WERI-Rb-1 (cell line): ENCODE measurements around the gene FAM76B.

Experiments used
- DNase-seq: peaks from one replicate; pipeline ENCODE4 v3.0.0-alpha.2; 2020
- H3K27ac ChIP-seq: fragments of 250-450 bp; sonication (Bioruptor Pico); 2 replicates; pipeline ENCODE4 v1.5.1; 2020; ENCODE audit warnings: mild to moderate bottlenecking, moderate library complexity
- H3K27me3 ChIP-seq: fragments of 250-450 bp; sonication (Bioruptor Pico); 2 replicates; pipeline ENCODE4 v1.5.1; 2021; ENCODE audit warnings: mild to moderate bottlenecking, low read depth, moderate library complexity; ENCODE audit not compliant: insufficient read depth, severe bottlenecking
- H3K36me3 ChIP-seq: fragments of 250-450 bp; sonication (Bioruptor Pico); 2 replicates; pipeline ENCODE4 v1.5.1; 2020; ENCODE audit warnings: mild to moderate bottlenecking, moderate library complexity
- H3K4me3 ChIP-seq: 2 replicates; pipeline ENCODE4 v1.5.1; 2011; ENCODE audit warnings: low read depth, mild to moderate bottlenecking, control low read depth, low read length
- H3K9me3 ChIP-seq: fragments of 250-450 bp; sonication (Bioruptor Pico); 2 replicates; pipeline ENCODE4 v1.5.1; 2021; ENCODE audit warnings: mild to moderate bottlenecking, moderate library complexity; ENCODE audit not compliant: severe bottlenecking
- TF ChIP-seq, protein P1 (sequence below): IDR thresholded peaks from 2 replicates; pipeline ENCODE4 v1.5.1; 2011; ENCODE audit warnings: low read depth, mild to moderate bottlenecking, control low read depth, inconsistent platforms, low read length

Gene FAM76B

GRCh38 chr11:95778699-95779098 lies 10.9 kb downstream of the FAM76B start:
- Histone ChIP-seq H3K9me3 (no peaks in the 10 kb centered on the region), H3K36me3 (peaks cover 73% of the 10 kb centered on the region), H3K4me3 (no peak overlapping the region)

GRCh38 chr11:95776859-95777258 lies 12.7 kb downstream of the FAM76B start:
- no peaks in the 10 kb centered on the region for H3K27me3 ChIP-seq
- no peak for DNase-seq
- no peaks in the 10 kb centered on the region for H3K9me3 ChIP-seq
- H3K27ac ChIP-seq, result no peak overlapping the region
- TF ChIP-seq, protein P1, sequence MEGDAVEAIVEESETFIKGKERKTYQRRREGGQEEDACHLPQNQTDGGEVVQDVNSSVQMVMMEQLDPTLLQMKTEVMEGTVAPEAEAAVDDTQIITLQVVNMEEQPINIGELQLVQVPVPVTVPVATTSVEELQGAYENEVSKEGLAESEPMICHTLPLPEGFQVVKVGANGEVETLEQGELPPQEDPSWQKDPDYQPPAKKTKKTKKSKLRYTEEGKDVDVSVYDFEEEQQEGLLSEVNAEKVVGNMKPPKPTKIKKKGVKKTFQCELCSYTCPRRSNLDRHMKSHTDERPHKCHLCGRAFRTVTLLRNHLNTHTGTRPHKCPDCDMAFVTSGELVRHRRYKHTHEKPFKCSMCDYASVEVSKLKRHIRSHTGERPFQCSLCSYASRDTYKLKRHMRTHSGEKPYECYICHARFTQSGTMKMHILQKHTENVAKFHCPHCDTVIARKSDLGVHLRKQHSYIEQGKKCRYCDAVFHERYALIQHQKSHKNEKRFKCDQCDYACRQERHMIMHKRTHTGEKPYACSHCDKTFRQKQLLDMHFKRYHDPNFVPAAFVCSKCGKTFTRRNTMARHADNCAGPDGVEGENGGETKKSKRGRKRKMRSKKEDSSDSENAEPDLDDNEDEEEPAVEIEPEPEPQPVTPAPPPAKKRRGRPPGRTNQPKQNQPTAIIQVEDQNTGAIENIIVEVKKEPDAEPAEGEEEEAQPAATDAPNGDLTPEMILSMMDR, result no peak
- peaks cover 67% of the 10 kb centered on the region for H3K36me3 ChIP-seq
- no peak overlapping the region for H3K4me3 ChIP-seq

More at GRCh38 chr11:95778699-95779098, 10.9 kb downstream of the FAM76B start:
- TF ChIP-seq, protein P1, result no peak
- DNase-seq, result no peak
- Histone ChIP-seq H3K27ac (no peak overlapping the region), H3K27me3 (no peaks in the 10 kb centered on the region)

GRCh38 chr11:95768521-95768920 lies 21.1 kb downstream of the FAM76B start:
- Histone ChIP-seq H3K36me3 (peaks cover 11% of the 10 kb centered on the region), H3K27ac (no peak overlapping the region)
- TF ChIP-seq, protein P1, result no peak

DNA sequence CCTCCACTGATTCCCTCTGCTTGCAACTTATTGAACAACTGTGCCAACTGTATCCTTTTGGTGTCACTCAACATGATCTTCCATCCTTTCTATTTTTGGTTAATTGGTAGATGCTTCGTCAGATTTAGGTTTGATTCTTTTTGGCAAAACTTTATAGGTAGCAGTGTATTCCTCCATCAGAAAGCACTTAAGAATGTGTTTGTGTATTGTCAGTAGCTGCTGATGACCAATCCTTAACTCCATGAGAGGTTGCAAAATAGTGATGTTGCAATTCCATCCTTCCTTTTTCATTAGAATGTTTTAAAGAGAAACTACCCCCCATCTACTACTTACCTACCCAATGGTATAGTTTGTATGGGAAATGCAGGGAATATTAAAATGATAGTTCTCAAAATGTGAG lies 22.1 kb downstream of the FAM76B start:
- Histone ChIP-seq H3K27ac (no peak overlapping the region), H3K4me3 (no peak overlapping the region), H3K27me3 (no peaks in the 10 kb centered on the region), H3K9me3 (no peaks in the 10 kb centered on the region), H3K36me3 (peaks cover 4% of the 10 kb centered on the region)
- TF ChIP-seq, protein P1, result no peak
- no peak for DNase-seq

More at GRCh38 chr11:95768521-95768920, 21.1 kb downstream of the FAM76B start:
- H3K9me3 ChIP-seq, result no peaks in the 10 kb centered on the region
- no peaks in the 10 kb centered on the region for H3K27me3 ChIP-seq
- no peak for DNase-seq
- no peak overlapping the region for H3K4me3 ChIP-seq

DNA sequence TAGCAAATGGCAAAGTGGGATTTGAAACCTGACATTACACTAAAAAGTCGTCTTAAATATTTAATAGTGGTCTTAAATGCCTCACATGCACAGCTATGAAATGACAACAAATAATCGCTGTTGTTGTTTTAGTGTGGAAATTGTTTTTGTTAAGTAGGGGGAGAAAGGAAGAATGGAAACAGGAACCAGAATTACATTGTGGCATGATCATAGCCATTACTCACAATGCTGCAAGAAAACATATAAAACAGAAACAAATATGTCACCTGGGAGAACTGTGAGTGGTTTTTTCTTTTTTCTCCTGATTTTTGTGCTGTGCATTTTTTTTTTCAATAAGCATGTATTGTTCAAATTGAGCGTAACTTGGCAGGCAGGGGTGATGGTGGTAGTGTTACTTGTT lies 22.9 kb downstream of the FAM76B start:
- Histone ChIP-seq H3K27me3 (no peaks in the 10 kb centered on the region), H3K36me3 (no peaks in the 10 kb centered on the region; the same call in 1 of the 2 replicates)

More for the DNA sequence above, 22.9 kb downstream of the FAM76B start:
- TF ChIP-seq, protein P1, result no peak
- Histone ChIP-seq H3K4me3 (no peak overlapping the region), H3K9me3 (no peaks in the 10 kb centered on the region), H3K27ac (no peak overlapping the region)
- DNase-seq, result no peak
